RWPE1 (cell line): Measurements from ENCODE around the gene HAUS3.

Experiments
- CTCF ChIA-PET: fragments of 350-600 bp; sonication (Branson Sonifier 250); formaldehyde crosslinking; extraction: SDS; loops from one replicate; lab custom pipeline; 2021; lab: Yijun Ruan, JAX
- POLR2A ChIA-PET: fragments of 400-600 bp; formaldehyde crosslinking; extraction: SDS; loops from one replicate; lab custom pipeline; 2020; ENCODE audit warnings: antibody characterized with exemption; ENCODE audit not compliant: low non-redundant PET; lab: Yijun Ruan, JAX
- DNase-seq: peaks from one replicate; pipeline ENCODE4 v3.0.0; 2012; ENCODE audit warnings: low spot score
- H3K27ac ChIP-seq: fragments of 450-650 bp; 2 replicates; pipeline ENCODE4 v1.5.1; 2017
- CTCF ChIP-seq: fragments of 450-650 bp; conservative IDR thresholded peaks from 2 replicates; pipeline ENCODE4 v1.5.1; 2017; ENCODE audit warnings: low read depth, mild to moderate bottlenecking

The HAUS3 gene

DNA sequence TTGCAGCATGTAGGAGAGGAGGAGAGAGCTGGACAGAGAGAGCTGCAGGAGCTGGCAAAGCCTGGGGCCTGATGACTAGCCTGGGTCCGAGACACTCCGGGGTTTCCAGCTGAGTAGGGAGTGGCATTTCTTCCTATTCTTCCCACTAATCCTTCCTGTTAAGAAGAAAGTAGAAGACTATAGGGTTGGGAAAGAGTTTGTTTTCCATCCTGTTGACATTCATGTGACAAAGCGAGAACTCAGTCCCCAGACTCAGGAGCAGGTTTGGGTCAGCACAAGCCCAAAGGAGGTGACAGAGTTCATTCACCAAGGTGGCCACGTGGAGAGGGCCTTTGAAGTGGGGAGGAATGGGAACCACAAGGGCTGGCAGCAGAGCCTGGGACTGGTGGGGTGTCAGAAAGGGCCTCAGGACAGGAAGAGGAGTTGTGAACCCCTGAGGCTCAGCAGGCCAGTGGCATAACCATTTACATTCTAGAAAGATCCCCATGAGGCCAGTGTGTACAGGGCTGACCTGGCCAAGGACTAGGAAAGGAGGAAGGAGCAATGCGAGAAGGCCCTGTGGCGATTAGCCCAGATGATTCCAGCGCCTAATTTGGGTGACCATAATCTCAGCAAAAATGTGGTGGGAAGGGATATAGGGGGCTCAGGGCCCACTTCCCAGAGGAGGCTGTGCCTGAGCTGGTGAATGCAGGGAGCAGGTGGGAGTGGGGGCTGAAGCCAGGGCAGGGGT lies 3.3 kb upstream of the HAUS3 start:
- no peak for TF ChIP-seq CTCF
- no peak for DNase-seq
- ChIA-PET POLR2A (no interaction called here), CTCF (no interaction called here)
- peak overlapping the region; percentile 41 for H3K27ac ChIP-seq

DNA sequence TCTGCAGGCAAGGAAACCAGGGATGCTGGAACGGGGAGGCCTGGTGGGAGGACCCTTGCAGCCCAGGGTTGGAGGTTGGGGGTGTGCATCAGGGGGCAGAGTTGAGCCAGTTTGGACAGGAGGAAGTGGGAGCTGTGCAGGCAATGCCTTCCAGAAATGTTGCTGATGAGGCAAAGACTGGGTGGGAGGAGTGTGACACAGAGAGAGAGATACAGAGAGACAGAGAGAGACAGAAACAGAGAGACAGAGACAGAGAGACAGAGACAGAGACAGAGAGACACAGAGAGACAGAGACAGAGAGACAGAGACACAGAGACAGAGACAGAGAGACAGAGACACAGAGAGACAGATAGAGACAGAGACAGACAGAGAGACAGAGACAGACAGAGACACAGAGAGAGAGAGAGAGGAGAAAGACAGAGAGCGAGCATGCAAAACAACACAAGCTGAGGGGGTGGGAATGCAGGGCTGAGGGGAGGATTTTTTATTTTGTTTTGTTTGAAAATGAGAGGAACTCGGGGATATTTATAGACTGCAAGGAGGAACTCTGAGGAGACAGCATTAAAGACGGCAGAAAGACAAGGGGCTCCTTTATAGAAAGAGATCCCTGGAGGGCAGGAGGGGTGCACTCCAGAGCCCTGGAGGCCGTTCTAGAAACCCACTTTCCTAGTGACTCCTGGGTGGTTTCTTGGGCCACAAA lies 1.9 kb upstream of the HAUS3 start:
- ChIA-PET POLR2A (no interaction called here), CTCF (no interaction called here)
- DNase-seq: no peak
- TF ChIP-seq CTCF: no peak
- no peak overlapping the region for H3K27ac ChIP-seq

DNA sequence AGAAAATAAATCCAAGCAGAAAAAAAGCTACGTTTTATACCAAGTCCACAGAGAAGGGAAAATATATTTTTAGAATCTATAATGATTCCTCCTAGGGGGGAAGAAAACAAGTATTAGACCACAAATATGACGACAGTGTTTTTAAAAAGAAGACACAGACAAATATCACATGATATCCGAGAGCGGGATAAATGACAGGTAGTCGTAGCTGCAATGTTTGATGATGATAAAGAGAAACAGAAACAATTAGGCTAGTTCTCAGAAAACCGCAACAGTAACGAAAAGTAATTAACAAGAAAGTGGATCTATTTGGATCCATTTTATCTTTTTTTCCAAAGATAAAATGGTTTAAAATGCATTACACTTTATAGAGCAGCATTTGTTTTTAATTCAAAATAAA lies 918 bp downstream of the HAUS3 start:
- TF ChIP-seq CTCF: no peak
- ChIA-PET POLR2A (no interaction called here), CTCF (interaction anchor here (1.0 kb wide), 1 partner anchor 21 kb away, joined by 3 read pairs; no protein-coding TSS in a partner anchor)
- DNase-seq: no peak
- H3K27ac ChIP-seq: peak overlapping the region; percentile 85

DNA sequence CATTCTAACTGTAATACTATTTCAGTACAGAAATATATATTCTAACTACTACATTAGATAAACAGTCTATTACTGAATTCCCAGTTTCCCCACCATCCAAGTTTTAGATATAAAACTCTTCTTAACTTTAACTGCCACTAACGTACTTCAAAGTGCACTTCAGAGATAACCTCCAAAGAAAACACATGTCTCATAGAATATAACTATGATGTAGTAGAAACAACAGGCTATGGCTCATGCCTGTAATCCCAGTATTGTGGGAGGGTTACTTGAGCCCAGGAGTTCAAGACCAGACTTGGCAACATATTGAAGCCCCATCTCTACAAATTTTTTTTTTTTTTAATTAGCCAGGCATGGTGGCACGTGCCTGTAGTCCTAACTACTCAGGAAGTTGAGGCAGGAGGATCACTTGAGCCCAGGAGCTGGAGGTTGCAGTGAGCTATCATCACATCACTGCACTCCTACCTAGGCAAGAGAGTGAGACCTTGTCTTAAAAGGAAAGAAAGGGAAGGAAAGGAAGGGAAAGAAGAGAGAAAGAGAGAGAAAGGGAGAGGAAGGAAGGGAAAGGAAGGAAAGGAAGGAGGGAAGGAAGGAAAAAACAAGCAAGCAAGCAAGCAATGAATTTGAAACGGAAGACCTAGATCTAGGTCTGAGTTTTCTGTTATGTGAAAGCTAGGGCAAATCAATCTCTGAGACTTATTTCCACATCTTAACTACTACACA lies 4.8 kb downstream of the HAUS3 start:
- DNase-seq: no peak
- TF ChIP-seq CTCF: no peak
- no peak overlapping the region for H3K27ac ChIP-seq
- POLR2A ChIA-PET: no interaction called here
- CTCF ChIA-PET: no interaction called here

- ChIA-PET POLR2A (no interaction called here), CTCF (no interaction called here)
- DNase-seq: no peak
- TF ChIP-seq CTCF: no peak
- H3K27ac ChIP-seq: no peak overlapping the region
These were observed 10.8 kb downstream of the HAUS3 start for GRCh38 chr4:2231082-2231481.

DNA sequence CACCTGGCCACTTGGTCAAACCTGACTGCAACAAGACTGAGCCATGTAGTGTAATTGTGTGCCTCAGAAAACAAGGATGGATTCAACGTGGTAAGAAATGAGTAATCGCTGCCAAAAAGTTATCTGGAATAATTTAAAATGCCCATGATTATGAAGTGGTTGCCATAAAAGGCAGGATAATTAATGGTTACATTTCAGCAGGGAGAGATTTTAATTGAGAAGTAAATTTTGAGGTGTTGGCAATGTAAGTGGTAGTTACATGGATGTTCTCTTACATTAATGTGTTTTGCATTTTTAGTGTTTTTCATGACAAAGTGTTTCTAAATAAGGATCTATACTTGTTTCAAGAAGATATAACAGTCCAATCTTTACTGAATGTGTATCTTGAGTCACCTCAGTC lies 15.7 kb downstream of the HAUS3 start:
- CTCF ChIA-PET: no interaction called here
- no peak overlapping the region for H3K27ac ChIP-seq
- DNase-seq: no peak

More for the DNA sequence above, 15.7 kb downstream of the HAUS3 start:
- POLR2A ChIA-PET: no interaction called here
- no peak for TF ChIP-seq CTCF
